Upper lobe of left lung (tissue), 6 donors: Measurements from ENCODE around the gene APBB2. TPM values are rescaled to one million over a fixed set of nuclear protein-coding genes. Genes with fewer than 3 reads are reported as not detected.

Experiments
- ATAC-seq, 2 donors: fragments of 200-7000 bp; cut with Tn5 transposase; one replicate each; pipeline ENCODE4 v1.9.1; 2022; ENCODE audit warnings: mild to moderate bottlenecking in 2 of 2, moderate library complexity in 2 of 2; ENCODE audit not compliant: low FRiP score in 2 of 2
- DNase-seq, 2 donors: peaks; one replicate each; pipeline ENCODE4 v3.0.0-alpha.2; 2019 to 2020
- H3K27ac ChIP-seq, 4 donors: fragments of 200-600 bp; sonication (generic); one replicate each; pipeline ENCODE4 v1.5.1; 2016 to 2019
- H3K27me3 ChIP-seq, 4 donors: fragments of 200-600 bp; sonication (generic); one replicate each; pipeline ENCODE4 v1.5.1; 2017 to 2019
- H3K36me3 ChIP-seq, 4 donors: fragments of 200-600 bp; sonication (generic); one replicate each; pipeline ENCODE4 v1.5.1; 2016 to 2019
- H3K4me1 ChIP-seq, 4 donors: fragments of 200-600 bp; sonication (generic); one replicate each; pipeline ENCODE4 v1.5.1; 2018 to 2019
- H3K4me3 ChIP-seq, 4 donors: fragments of 200-600 bp; sonication (generic); one replicate each; pipeline ENCODE4 v1.5.1; 2017 to 2019; ENCODE audit warnings: mild to moderate bottlenecking in 2 of 4, moderate library complexity in 1 of 4
- H3K9me3 ChIP-seq, 4 donors: fragments of 200-600 bp; sonication (generic); one replicate each; pipeline ENCODE4 v1.5.1; 2018 to 2019
- CTCF ChIP-seq, 6 experiments: fragments of 450-650 bp in 4 of 6; fragments of 200-600 bp in 2 of 6; sonication (generic) in 2 of 6; IDR thresholded peaks; one replicate each; pipeline ENCODE4 v1.5.1; 2016 to 2019; ENCODE audit warnings: antibody characterized with exemption in 6 of 6
- EP300 ChIP-seq, 4 donors: sonication (generic); formaldehyde crosslinking; IDR thresholded peaks; one replicate each; pipeline ENCODE4 v1.5.1; 2017; ENCODE audit warnings: antibody characterized with exemption in 4 of 4, control low read depth in 2 of 4
- POLR2A ChIP-seq, 4 donors: fragments of 450-650 bp; IDR thresholded peaks; one replicate each; pipeline ENCODE4 v1.5.1; 2016 to 2017; ENCODE audit warnings: antibody characterized with exemption in 4 of 4, mild to moderate bottlenecking in 2 of 4
- POLR2AphosphoS5 ChIP-seq, 2 donors: sonication (generic); formaldehyde crosslinking; IDR thresholded peaks; one replicate each; pipeline ENCODE4 v1.5.1; 2017; ENCODE audit warnings: antibody characterized with exemption in 2 of 2
- WGBS, 2 donors: methylation state at CpG; one replicate each; pipeline ENCODE4 v1.1.5; 2017 to 2018; 5-methylcytosine and 5-hydroxymethylcytosine counted together
- total RNA-seq, 6 donors: library from RNA; depleted of rRNA in 4 of 6; stranded (reverse); fragments of >200 nt in 4 of 6; gene quantifications; one replicate each; pipeline versions ENCODE4 v1.1.0 to v1.2.1, GENCODE V29; 2016 to 2021
- donor health status: DM: no; HTN: no; CAD: no; lungs with moderate emphysema.
- donor health status: DM: no; HTN: yes; CAD: no; lungs with severe emphysema.

APBB2 gene
- total RNA-seq, 6 donors from 2014 or later = 69.5 to 168 (median 102) TPM

DNA sequence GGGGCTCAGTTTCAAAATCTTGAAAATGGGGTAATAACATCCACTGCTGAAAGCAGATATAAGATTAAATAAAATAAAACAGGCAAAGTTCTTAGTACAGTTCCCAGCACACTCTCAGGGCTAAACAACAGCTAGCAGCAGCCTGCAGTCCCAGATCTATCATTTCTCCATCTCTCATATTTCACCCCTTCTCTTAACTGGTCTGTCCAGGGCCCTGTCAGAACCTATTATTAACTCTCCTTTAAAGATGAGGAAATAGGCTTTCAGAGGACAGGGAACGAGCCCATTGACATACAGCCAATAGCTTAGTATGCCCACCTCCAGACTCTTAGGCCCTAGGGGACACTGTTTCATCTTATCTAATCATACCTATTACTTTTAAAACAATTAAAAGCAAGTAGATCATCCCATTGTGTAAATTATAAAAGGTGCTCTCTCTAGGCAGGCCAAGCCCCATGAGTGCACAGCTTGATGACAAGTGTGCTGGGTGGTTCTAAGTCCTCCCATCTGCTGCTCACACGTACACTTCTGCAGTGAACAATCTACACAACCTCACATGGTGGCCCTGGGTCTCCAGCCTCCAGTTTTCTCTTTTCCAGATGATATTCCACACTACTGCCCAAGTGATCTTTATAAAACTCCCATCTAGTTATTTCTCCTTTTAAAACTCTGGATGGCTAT lies 119.0 kb downstream of the APBB2 start:
- TF ChIP-seq POLR2AphosphoS5 (IDR thresholded peaks at IDR 0.05) (no peak), EP300 (IDR thresholded peaks at IDR 0.05) (no peak), CTCF (IDR thresholded peaks at IDR 0.05) (no peak), POLR2A (IDR thresholded peaks at IDR 0.05) (no peak)
- 75 to 80% methylated on average over 2 of the region's 2 CpGs for WGBS, 2 donors
- Histone ChIP-seq H3K36me3 (no peaks in the 10 kb centered on the region), H3K27ac (no peak overlapping the region), H3K9me3 (no peaks in the 10 kb centered on the region), H3K27me3 (no peaks in the 10 kb centered on the region), H3K4me3 (no peak overlapping the region), H3K4me1 (peaks cover 0 to 11% (median 6%) of the 10 kb centered on the region in 4 donors)
- DNase-seq (no peak), ATAC-seq (no peak)

GRCh38 chr4:41092128-41092527 lies 122.2 kb downstream of the APBB2 start:
- DNase-seq = no peak
- no peaks in the 10 kb centered on the region for H3K27me3 ChIP-seq
- H3K9me3 ChIP-seq = peaks cover 0 to 1% (median 0%) of the 10 kb centered on the region in 4 donors
- no peaks in the 10 kb centered on the region for H3K36me3 ChIP-seq
- no peak overlapping the region for H3K27ac ChIP-seq
- TF ChIP-seq POLR2AphosphoS5 (IDR thresholded peaks at IDR 0.05) = no peak
- TF ChIP-seq POLR2A (IDR thresholded peaks at IDR 0.05) = no peak
- no peak for TF ChIP-seq EP300 (IDR thresholded peaks at IDR 0.05)
- no peak for TF ChIP-seq CTCF (IDR thresholded peaks at IDR 0.05)
- H3K4me3 ChIP-seq = no peak overlapping the region
- ATAC-seq = no peak
- H3K4me1 ChIP-seq = no peaks in the 10 kb centered on the region
- WGBS, 2 donors = 78 to 91% methylated on average over 3 of the region's 3 CpGs

DNA sequence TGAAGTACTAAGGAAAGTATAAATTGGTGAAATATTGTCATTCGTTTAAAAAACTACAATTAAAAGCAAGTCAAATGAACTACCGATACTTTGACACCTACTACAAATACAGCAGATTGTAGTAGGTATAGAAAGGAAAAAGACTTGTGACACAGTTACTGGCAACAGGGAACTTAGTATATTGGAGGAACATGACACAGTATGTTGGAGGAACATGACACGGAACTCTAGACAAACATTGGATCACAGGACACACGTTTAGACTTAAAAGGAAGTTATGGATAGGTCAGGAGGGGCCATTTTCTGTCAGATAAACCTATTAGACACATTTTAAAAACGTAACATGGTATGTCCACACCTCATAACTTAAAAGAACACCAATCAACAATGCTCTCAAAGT lies 132.5 kb downstream of the APBB2 start:
- DNase-seq = no peak
- Histone ChIP-seq H3K4me3 (no peak overlapping the region), H3K4me1 (peaks cover 0 to 6% (median 1%) of the 10 kb centered on the region in 4 donors), H3K36me3 (no peaks in the 10 kb centered on the region), H3K27me3 (no peaks in the 10 kb centered on the region), H3K27ac (no peak overlapping the region), H3K9me3 (peaks cover 0 to 11% (median 7%) of the 10 kb centered on the region in 4 donors)
- TF ChIP-seq POLR2AphosphoS5 (IDR thresholded peaks at IDR 0.05) = no peak
- TF ChIP-seq CTCF (IDR thresholded peaks at IDR 0.05) = no peak
- TF ChIP-seq POLR2A (IDR thresholded peaks at IDR 0.05) = no peak
- no peak for TF ChIP-seq EP300 (IDR thresholded peaks at IDR 0.05)
- ATAC-seq = no peak
- 79 to 82% methylated on average over 5 of the region's 5 CpGs for WGBS, 2 donors

GRCh38 chr4:41080976-41081375 lies 133.4 kb downstream of the APBB2 start:
- Histone ChIP-seq H3K27ac (no peak overlapping the region), H3K36me3 (no peaks in the 10 kb centered on the region), H3K27me3 (no peaks in the 10 kb centered on the region), H3K4me1 (peaks cover 0 to 6% (median 1%) of the 10 kb centered on the region in 4 donors), H3K9me3 (peaks cover 0 to 2% (median under 1%) of the 10 kb centered on the region in 4 donors), H3K4me3 (no peak overlapping the region)
- ATAC-seq = no peak
- TF ChIP-seq POLR2A (IDR thresholded peaks at IDR 0.05) = no peak
- no peak for TF ChIP-seq CTCF (IDR thresholded peaks at IDR 0.05)
- no peak for TF ChIP-seq EP300 (IDR thresholded peaks at IDR 0.05)
- TF ChIP-seq POLR2AphosphoS5 (IDR thresholded peaks at IDR 0.05) = no peak
- DNase-seq = no peak
- 67 to 77% methylated on average over 4 of the region's 4 CpGs for WGBS, 2 donors
